Sigmoid colon (tissue), 7 donors: ENCODE data around the gene SCN2A. TPM values are rescaled to one million over a fixed set of nuclear protein-coding genes. Genes with fewer than 3 reads are reported as not detected.
"Not testable (repeated sequence)": the region's sequence is repeated elsewhere in the genome, so short reads cannot be mapped to it uniquely, and the experiment has no call there.

ENCODE experiments used
- DNase-seq: peaks from one replicate; pipeline ENCODE4 v3.0.0-alpha.2; 2019
- H3K27ac ChIP-seq, 4 donors: fragments of 200-600 bp; sonication (generic); one replicate each; pipeline ENCODE4 v1.5.1; 2016 to 2019; ENCODE audit warnings: mild to moderate bottlenecking in 1 of 4
- H3K27me3 ChIP-seq, 3 donors: fragments of 200-600 bp; sonication (generic); one replicate each; pipeline ENCODE4 v1.5.1; 2019; ENCODE audit warnings: mild to moderate bottlenecking in 1 of 3
- H3K36me3 ChIP-seq, 4 donors: fragments of 200-600 bp; sonication (generic); one replicate each; pipeline ENCODE4 v1.5.1; 2016 to 2019
- H3K4me1 ChIP-seq, 4 donors: fragments of 200-600 bp; sonication (generic); one replicate each; pipeline ENCODE4 v1.5.1; 2017 to 2019
- H3K4me3 ChIP-seq, 4 donors: fragments of 200-600 bp; sonication (generic); one replicate each; pipeline ENCODE4 v1.5.1; 2017 to 2019; ENCODE audit warnings: mild to moderate bottlenecking in 2 of 4, moderate library complexity in 1 of 4
- H3K9me3 ChIP-seq, 4 donors: fragments of 200-600 bp in 3 of 4; sonication (generic) in 3 of 4; one replicate each; pipeline versions ENCODE4 v1.5.1 to v1.6.1; 2013 to 2019
- EP300 ChIP-seq, 4 donors: sonication (generic); formaldehyde crosslinking; IDR thresholded peaks; one replicate each; pipeline ENCODE4 v1.6.1; 2017; ENCODE audit warnings: antibody characterized with exemption in 4 of 4
- POLR2A ChIP-seq, 2 donors: fragments of 450-650 bp; IDR thresholded peaks; one replicate each; pipeline ENCODE4 v1.6.1; 2016; ENCODE audit warnings: antibody characterized with exemption in 2 of 2, mild to moderate bottlenecking in 2 of 2, moderate library complexity in 2 of 2
- POLR2AphosphoS5 ChIP-seq, 4 donors: sonication (generic); formaldehyde crosslinking; IDR thresholded peaks; one replicate each; pipeline ENCODE4 v1.6.1; 2017; ENCODE audit warnings: antibody characterized with exemption in 4 of 4
- WGBS, 2 donors: extraction: QIAGEN DNeasy Blood & Tissue Kit; methylation state at CpG; one replicate each; pipeline ENCODE4 v1.1.7; 2013; 5-methylcytosine and 5-hydroxymethylcytosine counted together
- intact Hi-C: fragments of 100-400 bp; cut with DNase I; formaldehyde crosslinking; loops from one replicate; pipeline ENCODE4 v1.15.1; 2023
- polyA plus RNA-seq, 3 donors: library from polyadenylated mRNA; stranded (reverse); fragments of 200-250 nt; gene quantifications; one replicate each; pipeline ENCODE4 v1.2.3, GENCODE V29; 2013
- total RNA-seq, 4 donors: library from RNA; depleted of rRNA; stranded (reverse); fragments of >200 nt; gene quantifications; one replicate each; pipeline ENCODE4 v1.1.0, GENCODE V29; 2016
- TF ChIP-seq, protein P1 (sequence below), 4 experiments: fragments of 450-650 bp in 3 of 4; fragments of 200-600 bp in 1 of 4; IDR thresholded peaks; one replicate each; pipeline ENCODE4 v1.5.1; 2016 to 2019; ENCODE audit warnings: antibody characterized with exemption in 4 of 4, mild to moderate bottlenecking in 3 of 4, moderate library complexity in 2 of 4
- donor health status: healthy with polysubstance abuse.
- donor health status: Bipolar disorder and iron deficiency.
- donor health status: healthy.

SCN2A gene
- total and polyA plus RNA-seq, 7 donors, result under 0.01 to 1.1 (median 0.58) TPM; not detected in 1

DNA sequence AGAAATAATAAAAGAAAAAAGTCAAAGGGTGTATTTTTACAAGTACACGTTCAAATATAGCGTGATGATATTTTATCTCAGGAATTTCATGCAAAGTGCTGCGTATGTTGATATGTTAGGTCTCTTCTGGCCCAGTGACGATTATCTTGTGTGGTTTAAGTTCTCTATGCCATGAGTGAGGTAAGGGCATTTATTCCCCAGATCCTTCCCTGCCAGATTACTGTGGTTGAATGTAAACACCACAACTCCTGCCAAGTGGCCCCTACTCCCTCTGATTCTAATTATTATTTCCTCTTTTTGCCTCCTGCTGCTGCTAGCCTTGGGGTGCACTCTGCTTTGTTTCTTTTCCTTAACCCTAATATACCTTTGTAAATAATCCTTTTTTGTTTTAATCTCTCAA lies 12.2 kb downstream of the SCN2A start:
- Histone ChIP-seq H3K36me3 (no peaks in the 10 kb centered on the region), H3K4me1 (no peaks in the 10 kb centered on the region), H3K4me3 (no peak overlapping the region), H3K27ac (no peak overlapping the region), H3K9me3 (no peaks in the 10 kb centered on the region), H3K27me3 (no peaks in the 10 kb centered on the region)
- 71 to 75% methylated on average over 4 of the region's 4 CpGs for WGBS, 2 donors
- intact Hi-C loops, result no loop called here
- TF ChIP-seq EP300 (IDR thresholded peaks at IDR 0.05), result no peak
- no peak for TF ChIP-seq POLR2AphosphoS5 (IDR thresholded peaks at IDR 0.05)
- TF ChIP-seq POLR2A (IDR thresholded peaks at IDR 0.05), result no peak
- TF ChIP-seq, protein P1, sequence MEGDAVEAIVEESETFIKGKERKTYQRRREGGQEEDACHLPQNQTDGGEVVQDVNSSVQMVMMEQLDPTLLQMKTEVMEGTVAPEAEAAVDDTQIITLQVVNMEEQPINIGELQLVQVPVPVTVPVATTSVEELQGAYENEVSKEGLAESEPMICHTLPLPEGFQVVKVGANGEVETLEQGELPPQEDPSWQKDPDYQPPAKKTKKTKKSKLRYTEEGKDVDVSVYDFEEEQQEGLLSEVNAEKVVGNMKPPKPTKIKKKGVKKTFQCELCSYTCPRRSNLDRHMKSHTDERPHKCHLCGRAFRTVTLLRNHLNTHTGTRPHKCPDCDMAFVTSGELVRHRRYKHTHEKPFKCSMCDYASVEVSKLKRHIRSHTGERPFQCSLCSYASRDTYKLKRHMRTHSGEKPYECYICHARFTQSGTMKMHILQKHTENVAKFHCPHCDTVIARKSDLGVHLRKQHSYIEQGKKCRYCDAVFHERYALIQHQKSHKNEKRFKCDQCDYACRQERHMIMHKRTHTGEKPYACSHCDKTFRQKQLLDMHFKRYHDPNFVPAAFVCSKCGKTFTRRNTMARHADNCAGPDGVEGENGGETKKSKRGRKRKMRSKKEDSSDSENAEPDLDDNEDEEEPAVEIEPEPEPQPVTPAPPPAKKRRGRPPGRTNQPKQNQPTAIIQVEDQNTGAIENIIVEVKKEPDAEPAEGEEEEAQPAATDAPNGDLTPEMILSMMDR (IDR thresholded peaks at IDR 0.05), result no peak
- DNase-seq, result no peak

DNA sequence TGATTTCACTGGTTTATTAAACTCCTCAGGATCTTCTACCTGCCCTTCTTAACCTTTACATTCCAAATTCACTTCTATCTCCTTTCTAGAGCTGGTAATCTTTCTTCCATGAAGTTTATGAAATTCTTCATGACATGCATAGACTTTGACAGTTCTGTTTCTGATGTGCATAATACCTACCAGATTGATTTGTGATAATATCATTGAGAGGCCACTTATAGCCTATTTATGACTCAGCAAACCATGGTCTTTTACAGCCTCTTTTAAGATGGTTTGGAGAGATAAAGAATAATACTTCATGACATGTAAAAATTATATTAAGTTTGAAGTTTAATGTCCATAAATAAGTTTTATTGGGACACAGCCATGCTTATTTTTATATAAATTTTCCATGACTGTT lies 14.0 kb downstream of the SCN2A start:
- no peak for TF ChIP-seq POLR2A (IDR thresholded peaks at IDR 0.05)
- TF ChIP-seq EP300 (IDR thresholded peaks at IDR 0.05), result no peak
- no peak for TF ChIP-seq POLR2AphosphoS5 (IDR thresholded peaks at IDR 0.05)
- TF ChIP-seq, protein P1 (IDR thresholded peaks at IDR 0.05), result no peak
- no peak overlapping the region for H3K4me3 ChIP-seq

DNA sequence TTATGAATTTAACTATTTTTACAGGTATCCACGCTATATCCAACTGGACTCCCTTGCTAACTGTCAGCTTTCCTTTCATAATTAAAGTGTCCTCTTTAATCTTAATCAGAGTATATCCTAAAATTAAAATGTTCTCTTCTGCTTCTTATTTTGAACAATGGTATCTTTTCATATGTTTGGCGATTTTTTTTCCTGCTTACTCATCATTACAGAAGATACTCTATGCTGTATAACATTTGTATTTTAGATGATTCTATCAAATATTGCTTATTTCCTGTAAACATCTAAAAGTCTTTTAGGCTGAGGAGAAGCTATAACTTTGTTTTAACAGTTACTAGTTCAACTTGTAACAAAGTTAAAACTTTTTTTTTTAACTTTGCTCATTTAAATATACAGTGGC lies 17.4 kb downstream of the SCN2A start:
- H3K27ac ChIP-seq, result no peak overlapping the region
- intact Hi-C loops, result no loop called here
- no peak for DNase-seq
- H3K4me1 ChIP-seq, result no peaks in the 10 kb centered on the region
- WGBS, 2 donors, result 83 to 93% methylated on average over 2 of the region's 2 CpGs
- TF ChIP-seq POLR2AphosphoS5 (IDR thresholded peaks at IDR 0.05) (no peak), POLR2A (IDR thresholded peaks at IDR 0.05) (no peak), EP300 (IDR thresholded peaks at IDR 0.05) (no peak)
- TF ChIP-seq, protein P1 (IDR thresholded peaks at IDR 0.05), result no peak
- no peaks in the 10 kb centered on the region for H3K36me3 ChIP-seq
- no peaks in the 10 kb centered on the region for H3K27me3 ChIP-seq
- no peaks in the 10 kb centered on the region for H3K9me3 ChIP-seq
- no peak overlapping the region for H3K4me3 ChIP-seq

More for the DNA sequence above, 14.0 kb downstream of the SCN2A start:
- no peaks in the 10 kb centered on the region for H3K9me3 ChIP-seq
- no peak for DNase-seq
- no peaks in the 10 kb centered on the region for H3K4me1 ChIP-seq
- H3K36me3 ChIP-seq, result no peaks in the 10 kb centered on the region
- intact Hi-C loops, result no loop called here
- no peaks in the 10 kb centered on the region for H3K27me3 ChIP-seq
- H3K27ac ChIP-seq, result no peak overlapping the region

DNA sequence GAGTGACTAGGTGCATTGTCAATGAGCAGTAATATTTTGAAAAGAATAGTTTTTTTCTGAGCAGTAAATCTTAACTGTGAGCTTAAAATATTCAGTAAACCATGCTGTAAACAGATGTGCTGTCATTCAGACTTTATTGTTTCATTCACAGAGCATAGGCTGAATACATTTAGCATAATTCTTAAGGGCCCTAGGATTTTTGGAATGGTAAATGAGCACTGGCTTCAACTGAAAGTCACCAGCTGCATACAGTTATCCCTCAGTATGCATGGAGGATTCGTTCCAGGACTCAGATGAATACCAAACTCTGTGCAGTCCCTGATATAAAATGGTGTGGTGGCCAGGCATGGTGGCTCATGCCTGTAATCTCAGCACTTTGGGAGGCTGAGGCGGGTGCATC lies 21.1 kb downstream of the SCN2A start:
- intact Hi-C loops, H3K4me1 ChIP-seq, H3K27ac ChIP-seq, DNase-seq, H3K9me3 ChIP-seq, H3K27me3 ChIP-seq, H3K36me3 ChIP-seq, H3K4me3 ChIP-seq: not testable (repeated sequence)
- WGBS, 2 donors, result 77 to 85% methylated on average over 2 of the region's 2 CpGs

DNA sequence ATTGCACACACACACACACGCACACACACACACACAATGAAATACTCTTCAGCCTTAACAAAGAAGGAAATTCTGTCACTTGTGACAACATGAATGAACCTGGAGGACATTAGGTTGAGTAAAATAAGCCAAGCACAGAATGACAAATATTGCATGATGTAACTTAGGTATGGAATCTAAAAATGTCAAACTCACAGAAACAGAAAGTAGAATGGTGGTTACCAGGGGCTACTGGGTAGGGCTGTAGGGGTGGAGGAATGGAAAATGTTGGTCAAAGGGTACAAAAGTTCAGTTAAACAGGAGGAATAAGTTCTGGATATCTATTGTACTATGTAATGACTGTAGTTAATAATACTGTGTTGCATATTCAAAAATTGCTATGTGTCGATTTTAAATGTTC lies 29.5 kb downstream of the SCN2A start:
- intact Hi-C loops, result no loop called here
- no peak for DNase-seq
- H3K9me3 ChIP-seq, result no peaks in the 10 kb centered on the region
- no peak for TF ChIP-seq POLR2AphosphoS5 (IDR thresholded peaks at IDR 0.05)
- TF ChIP-seq POLR2A (IDR thresholded peaks at IDR 0.05), result no peak
- no peak for TF ChIP-seq EP300 (IDR thresholded peaks at IDR 0.05)
- TF ChIP-seq, protein P1 (IDR thresholded peaks at IDR 0.05), result no peak
- 61 to 82% methylated on average over 2 of the region's 2 CpGs for WGBS, 2 donors
- H3K4me1 ChIP-seq, result no peaks in the 10 kb centered on the region
- H3K27ac ChIP-seq, result no peak overlapping the region
- H3K36me3 ChIP-seq, result no peaks in the 10 kb centered on the region
- no peak overlapping the region for H3K4me3 ChIP-seq
- no peaks in the 10 kb centered on the region for H3K27me3 ChIP-seq
